Breast epithelium (tissue), 4 donors: Measurements from ENCODE around the gene ANXA2. TPM values are rescaled to one million over a fixed set of nuclear protein-coding genes. Genes with fewer than 3 reads are reported as not detected.

ENCODE experiments used
- DNase-seq, 2 donors: peaks; one replicate each; pipeline ENCODE4 v3.0.0-alpha.2; 2019; ENCODE audit warnings: low spot score in 2 of 2
- H3K27ac ChIP-seq, 2 donors: fragments of 200-600 bp; sonication (generic) in 1 of 2; one replicate each; pipeline ENCODE4 v1.5.1; 2016 to 2019; ENCODE audit warnings: mild to moderate bottlenecking in 1 of 2
- H3K27me3 ChIP-seq, 2 donors: fragments of 200-600 bp; sonication (generic) in 1 of 2; one replicate each; pipeline versions ENCODE4 v1.5.1 to v1.6.0; 2017 to 2019; ENCODE audit warnings: control low read depth in 1 of 2, mild to moderate bottlenecking in 1 of 2
- H3K36me3 ChIP-seq: fragments of 200-600 bp; one replicate; pipeline ENCODE4 v1.5.1; 2019
- H3K4me1 ChIP-seq, 2 donors: fragments of 200-600 bp; sonication (generic); one replicate each; pipeline ENCODE4 v1.5.1; 2016 to 2019; ENCODE audit warnings: control low read depth in 1 of 2
- H3K4me3 ChIP-seq, 3 donors: fragments of 200-600 bp; sonication (generic); 1 replicate in 2 of 3; 2 replicates in 1 of 3; pipeline ENCODE4 v1.5.1; 2016 to 2019; ENCODE audit warnings: mild to moderate bottlenecking in 3 of 3, moderate library complexity in 2 of 3
- H3K9me3 ChIP-seq, 2 donors: fragments of 200-600 bp; sonication (generic) in 1 of 2; one replicate each; pipeline ENCODE4 v1.5.1; 2016 to 2019; ENCODE audit warnings: control low read depth in 1 of 2
- POLR2A ChIP-seq: fragments of 450-650 bp; IDR thresholded peaks from one replicate; pipeline ENCODE4 v1.6.1; 2016; ENCODE audit warnings: antibody characterized with exemption, mild to moderate bottlenecking, moderate library complexity
- POLR2AphosphoS5 ChIP-seq, 3 donors: sonication (generic); formaldehyde crosslinking; IDR thresholded peaks; one replicate each; pipeline ENCODE4 v1.6.1; 2017; ENCODE audit warnings: antibody characterized with exemption in 3 of 3
- intact Hi-C: fragments of 100-400 bp; cut with DNase I; formaldehyde crosslinking; loops from one replicate; pipeline ENCODE4 v1.15.1; 2023; ENCODE audit warnings: low total_unique reads
- total RNA-seq, 3 donors: library from RNA; depleted of rRNA; stranded (reverse); fragments of >200 nt; gene quantifications; one replicate each; pipeline ENCODE4 v1.1.0, GENCODE V29; 2016
- TF ChIP-seq, protein P1 (sequence below), 3 donors: fragments of 450-650 bp; IDR thresholded peaks; one replicate each; pipeline ENCODE4 v1.5.1; 2016 to 2017; ENCODE audit warnings: antibody characterized with exemption in 3 of 3, mild to moderate bottlenecking in 3 of 3, moderate library complexity in 3 of 3

The ANXA2 gene
- total RNA-seq, 3 donors from 2014 or later = 875 to 1,598 (median 923) TPM

DNA sequence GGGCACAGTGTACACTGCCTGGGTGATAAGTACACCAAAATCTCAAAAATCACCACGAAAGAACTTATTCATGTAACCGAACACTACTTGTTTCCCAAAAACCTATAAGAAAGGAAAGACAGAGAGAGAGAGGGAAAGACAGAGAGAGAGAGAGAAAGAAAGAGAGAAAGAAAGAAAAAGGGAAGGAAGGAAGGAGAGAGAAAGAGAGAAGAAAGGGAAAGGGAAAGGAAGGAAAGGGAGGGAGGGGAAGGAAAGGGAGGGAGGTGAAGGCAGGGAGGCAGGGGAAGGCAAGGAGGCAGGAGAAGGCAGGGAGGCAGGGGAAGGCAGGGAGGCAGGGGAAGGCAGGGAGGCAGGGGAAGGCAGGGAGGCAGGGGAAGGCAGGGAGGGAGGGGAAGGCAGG, 48.2 kb downstream of the ANXA2 start:
- H3K27ac ChIP-seq = no peak overlapping the region
- H3K4me3 ChIP-seq = no peak overlapping the region
- H3K9me3 ChIP-seq = no peaks in the 10 kb centered on the region
- intact Hi-C loops = no loop called here
- DNase-seq = no peak
- H3K4me1 ChIP-seq = no peaks in the 10 kb centered on the region
- H3K27me3 ChIP-seq = no peaks in the 10 kb centered on the region
- H3K36me3 ChIP-seq = peaks cover 42% of the 10 kb centered on the region
- no peak for TF ChIP-seq POLR2AphosphoS5 (IDR thresholded peaks at IDR 0.05)
- TF ChIP-seq, protein P1, sequence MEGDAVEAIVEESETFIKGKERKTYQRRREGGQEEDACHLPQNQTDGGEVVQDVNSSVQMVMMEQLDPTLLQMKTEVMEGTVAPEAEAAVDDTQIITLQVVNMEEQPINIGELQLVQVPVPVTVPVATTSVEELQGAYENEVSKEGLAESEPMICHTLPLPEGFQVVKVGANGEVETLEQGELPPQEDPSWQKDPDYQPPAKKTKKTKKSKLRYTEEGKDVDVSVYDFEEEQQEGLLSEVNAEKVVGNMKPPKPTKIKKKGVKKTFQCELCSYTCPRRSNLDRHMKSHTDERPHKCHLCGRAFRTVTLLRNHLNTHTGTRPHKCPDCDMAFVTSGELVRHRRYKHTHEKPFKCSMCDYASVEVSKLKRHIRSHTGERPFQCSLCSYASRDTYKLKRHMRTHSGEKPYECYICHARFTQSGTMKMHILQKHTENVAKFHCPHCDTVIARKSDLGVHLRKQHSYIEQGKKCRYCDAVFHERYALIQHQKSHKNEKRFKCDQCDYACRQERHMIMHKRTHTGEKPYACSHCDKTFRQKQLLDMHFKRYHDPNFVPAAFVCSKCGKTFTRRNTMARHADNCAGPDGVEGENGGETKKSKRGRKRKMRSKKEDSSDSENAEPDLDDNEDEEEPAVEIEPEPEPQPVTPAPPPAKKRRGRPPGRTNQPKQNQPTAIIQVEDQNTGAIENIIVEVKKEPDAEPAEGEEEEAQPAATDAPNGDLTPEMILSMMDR (IDR thresholded peaks at IDR 0.05) = no peak
- TF ChIP-seq POLR2A = no peak

DNA sequence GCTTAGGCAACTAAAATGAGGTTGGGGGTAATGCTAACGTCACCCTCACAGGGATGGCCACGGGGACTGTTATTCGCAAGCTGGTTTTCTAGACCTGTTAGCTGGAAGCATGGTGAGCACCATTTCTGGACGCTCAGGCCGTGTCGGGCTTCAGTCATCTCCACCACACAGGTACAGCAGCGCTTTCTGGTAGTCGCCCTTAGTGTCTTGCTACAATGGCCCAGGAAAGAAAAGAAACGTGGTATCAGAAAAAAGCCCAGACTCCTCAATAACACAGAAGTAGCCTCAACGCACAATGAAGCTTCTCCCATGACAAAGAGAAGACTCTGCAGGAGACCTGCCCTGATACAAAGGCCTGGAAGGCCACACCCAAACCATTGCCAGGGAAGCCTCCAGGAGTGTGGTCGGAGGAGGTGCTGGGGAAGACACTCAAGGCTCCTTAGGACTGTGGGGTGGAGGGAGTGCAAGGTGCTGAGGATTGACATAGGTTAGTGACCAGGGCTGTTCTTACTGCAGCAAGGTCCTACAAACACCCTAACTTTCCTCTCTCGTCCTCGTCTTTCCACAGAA, 50.2 kb downstream of the ANXA2 start:
- no peak overlapping the region for H3K27ac ChIP-seq
- H3K27me3 ChIP-seq = no peaks in the 10 kb centered on the region
- no peak for TF ChIP-seq POLR2AphosphoS5 (IDR thresholded peaks at IDR 0.05)
- TF ChIP-seq POLR2A = no peak
- TF ChIP-seq, protein P1 (IDR thresholded peaks at IDR 0.05) = no peak
- DNase-seq = no peak
- no peak overlapping the region for H3K4me3 ChIP-seq
- intact Hi-C loops = no loop called here
- no peaks in the 10 kb centered on the region for H3K9me3 ChIP-seq
- H3K4me1 ChIP-seq = no peaks in the 10 kb centered on the region
- peaks cover 29% of the 10 kb centered on the region for H3K36me3 ChIP-seq

DNA sequence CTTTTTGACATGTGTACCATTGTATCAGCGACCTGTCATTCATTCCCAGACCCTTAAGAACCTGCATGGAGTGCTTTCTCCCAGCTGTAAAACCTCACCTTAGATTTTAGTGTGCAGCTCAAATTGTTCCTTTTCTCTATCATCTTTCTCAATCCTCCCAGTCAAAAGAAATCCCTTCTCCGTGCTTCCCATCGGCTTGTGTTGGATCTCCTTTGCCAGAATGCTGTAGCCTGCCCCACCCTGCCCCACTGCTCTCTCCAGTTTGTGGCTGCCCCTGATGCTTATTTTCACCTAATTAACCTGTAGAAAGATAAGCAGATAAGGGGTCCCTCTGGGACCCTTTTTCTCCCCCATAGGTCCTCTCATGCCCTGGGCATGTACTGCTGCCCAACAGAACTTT, 51.1 kb downstream of the ANXA2 start:
- Histone ChIP-seq H3K4me1 (no peaks in the 10 kb centered on the region), H3K27ac (no peak overlapping the region), H3K4me3 (no peak overlapping the region), H3K27me3 (no peaks in the 10 kb centered on the region), H3K9me3 (no peaks in the 10 kb centered on the region), H3K36me3 (peaks cover 25% of the 10 kb centered on the region)
- TF ChIP-seq POLR2AphosphoS5 (IDR thresholded peaks at IDR 0.05) = no peak
- TF ChIP-seq, protein P1 (IDR thresholded peaks at IDR 0.05) = no peak
- no peak for TF ChIP-seq POLR2A
- intact Hi-C loops = no loop called here
- no peak for DNase-seq

DNA sequence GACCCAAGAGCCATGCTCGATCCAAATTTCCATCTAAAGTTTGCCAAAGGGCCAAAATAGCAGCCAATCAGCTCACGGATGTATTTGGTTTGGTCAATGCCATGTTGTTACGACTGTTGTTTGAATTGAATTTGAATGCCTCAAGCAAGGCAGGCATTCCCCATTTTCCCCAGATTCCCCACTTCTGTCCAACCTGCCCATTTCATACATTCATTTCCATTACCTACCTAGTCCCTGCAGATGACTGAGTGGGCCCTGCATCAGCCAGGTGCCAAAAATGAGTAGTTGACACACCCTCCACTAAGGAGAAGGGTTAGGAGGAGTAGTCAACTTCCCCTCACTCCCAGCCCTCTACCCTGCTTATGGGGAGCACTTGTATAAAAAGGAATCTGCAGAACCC, 51.7 kb downstream of the ANXA2 start:
- TF ChIP-seq, protein P1 (IDR thresholded peaks at IDR 0.05) = no peak
- TF ChIP-seq POLR2A = no peak
- TF ChIP-seq POLR2AphosphoS5 (IDR thresholded peaks at IDR 0.05) = no peak
- Histone ChIP-seq H3K9me3 (no peaks in the 10 kb centered on the region), H3K27ac (no peak overlapping the region), H3K27me3 (no peaks in the 10 kb centered on the region), H3K4me3 (no peak overlapping the region), H3K4me1 (no peaks in the 10 kb centered on the region), H3K36me3 (peaks cover 21% of the 10 kb centered on the region)
- intact Hi-C loops = no loop called here
- DNase-seq = no peak

DNA sequence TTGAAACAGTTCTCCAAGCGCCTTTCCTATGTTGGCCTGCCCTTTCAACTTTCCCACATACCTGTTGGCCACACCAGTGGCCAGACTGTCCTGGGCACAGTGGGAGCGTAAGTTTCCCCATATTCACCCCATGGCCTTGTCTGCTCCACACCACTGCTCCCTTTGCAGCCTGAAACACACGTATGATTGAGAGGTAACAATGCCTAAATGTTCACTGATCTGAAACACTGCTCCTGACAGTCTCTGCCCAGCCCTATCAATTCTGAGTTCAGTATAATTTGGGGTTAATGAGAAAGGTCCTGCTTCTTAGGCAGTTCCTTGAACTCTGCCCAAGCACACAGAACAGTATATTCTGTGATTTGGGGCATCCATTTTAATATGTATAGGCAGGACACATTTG, 52.2 kb downstream of the ANXA2 start:
- TF ChIP-seq, protein P1 (IDR thresholded peaks at IDR 0.05) = no peak
- TF ChIP-seq POLR2A = no peak
- no peak for TF ChIP-seq POLR2AphosphoS5 (IDR thresholded peaks at IDR 0.05)
- no peaks in the 10 kb centered on the region for H3K27me3 ChIP-seq
- H3K27ac ChIP-seq = no peak overlapping the region
- no peaks in the 10 kb centered on the region for H3K9me3 ChIP-seq
- intact Hi-C loops = no loop called here
- H3K4me3 ChIP-seq = no peak overlapping the region
- no peaks in the 10 kb centered on the region for H3K4me1 ChIP-seq
- no peak for DNase-seq
- H3K36me3 ChIP-seq = peaks cover 16% of the 10 kb centered on the region
